Measurements from ENCODE around the gene UNC13D.
"Not testable (repeated sequence)": the region's sequence is repeated elsewhere in the genome, so short reads cannot be mapped to it uniquely, and the experiment has no call there.

The UNC13D gene

DNA sequence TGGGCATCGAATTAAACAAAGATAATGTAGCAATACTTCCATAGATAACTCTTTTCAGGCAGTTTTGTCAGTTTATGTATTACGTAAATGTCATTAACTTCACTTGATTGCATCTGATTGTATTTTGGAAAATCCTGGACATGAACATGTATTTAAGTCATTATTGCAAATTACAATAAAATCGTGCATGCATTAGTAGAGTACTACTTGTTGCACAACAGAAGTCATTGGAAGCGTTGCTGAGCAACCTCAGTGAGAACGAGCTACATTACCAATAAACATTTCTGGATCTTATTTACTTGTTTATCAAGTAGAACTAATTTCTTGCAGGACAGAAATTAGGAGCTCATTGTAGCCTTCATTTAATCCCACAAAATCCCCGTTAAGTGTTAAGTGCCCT is 53.0 kb downstream of the UNC13D start:
- FAIRE-seq = no peak

DNA sequence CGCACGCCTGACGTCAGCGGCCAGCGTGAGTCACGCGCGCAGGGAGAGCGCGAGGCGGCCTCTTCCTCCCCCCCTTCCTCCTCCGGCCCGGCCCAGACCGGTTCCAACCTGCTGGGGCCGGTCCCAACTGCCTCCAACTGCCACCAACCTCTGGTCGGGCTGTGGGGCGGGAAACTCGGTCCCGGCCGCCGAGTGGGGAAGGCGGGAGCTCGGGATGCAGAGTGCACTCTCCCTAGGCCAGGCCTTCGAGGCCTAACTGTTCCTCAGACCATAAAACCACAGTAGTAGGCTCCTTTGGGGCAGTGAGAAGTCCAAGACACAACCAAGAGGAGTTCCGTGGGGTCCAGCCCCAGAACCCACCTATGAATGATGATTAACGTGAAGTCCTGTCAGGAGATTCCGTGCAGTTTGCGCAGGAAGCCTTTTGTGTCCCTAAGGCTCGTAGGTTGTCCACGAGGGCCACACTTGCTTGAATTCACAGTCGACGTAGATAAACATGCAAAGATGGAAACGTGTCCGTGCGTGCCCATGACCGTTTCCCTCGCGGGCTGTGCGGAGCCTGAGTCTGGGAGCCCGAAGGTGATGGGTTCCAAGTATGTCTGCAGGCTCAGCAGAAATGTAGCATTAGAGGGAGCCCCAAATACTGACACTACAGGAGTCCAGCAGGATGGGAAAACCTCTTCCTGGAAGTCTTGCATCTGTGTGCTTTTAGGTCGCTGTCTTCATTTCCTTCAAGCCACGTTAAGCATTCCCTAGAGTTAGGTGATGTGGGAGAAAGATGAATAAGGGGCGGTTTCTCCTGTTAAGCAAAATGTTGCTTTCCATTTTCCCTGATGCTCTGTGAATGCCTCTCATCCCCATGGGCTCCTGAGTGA is 59.0 kb downstream of the UNC13D start:
- no peak for FAIRE-seq

DNA sequence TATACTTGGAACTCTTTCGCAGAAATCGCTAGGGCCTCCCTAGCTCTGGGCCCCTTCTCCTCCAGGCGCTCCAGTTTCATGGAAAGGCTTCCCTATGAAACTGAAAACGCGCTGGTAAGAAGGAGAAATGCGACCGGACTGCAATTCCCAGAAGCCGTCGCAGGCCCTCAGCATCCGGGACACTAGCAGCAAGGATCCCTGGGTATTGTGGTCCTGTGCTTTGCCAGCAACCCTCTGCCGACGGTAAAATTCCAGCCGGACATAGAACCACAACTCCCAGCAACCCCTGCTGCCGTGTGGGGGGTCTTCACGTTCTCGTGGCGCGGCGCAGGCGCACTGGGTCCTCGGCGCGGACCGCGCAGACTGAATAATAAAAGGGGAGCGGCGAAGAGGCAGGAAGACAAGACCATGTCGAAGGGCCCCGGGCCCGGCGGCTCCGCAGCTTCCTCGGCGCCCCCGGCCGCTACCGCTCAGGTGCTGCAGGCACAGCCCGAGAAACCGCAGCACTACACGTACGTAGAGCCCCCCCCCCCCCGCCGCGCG is 59.7 kb downstream of the UNC13D start, which contains the start of gene UNK:
UNK (plus strand) TSS at position 334 of the 543 bp plus-strand sequence; CDS start at position 409, 75 bp downstream.
- no peak for FAIRE-seq

DNA sequence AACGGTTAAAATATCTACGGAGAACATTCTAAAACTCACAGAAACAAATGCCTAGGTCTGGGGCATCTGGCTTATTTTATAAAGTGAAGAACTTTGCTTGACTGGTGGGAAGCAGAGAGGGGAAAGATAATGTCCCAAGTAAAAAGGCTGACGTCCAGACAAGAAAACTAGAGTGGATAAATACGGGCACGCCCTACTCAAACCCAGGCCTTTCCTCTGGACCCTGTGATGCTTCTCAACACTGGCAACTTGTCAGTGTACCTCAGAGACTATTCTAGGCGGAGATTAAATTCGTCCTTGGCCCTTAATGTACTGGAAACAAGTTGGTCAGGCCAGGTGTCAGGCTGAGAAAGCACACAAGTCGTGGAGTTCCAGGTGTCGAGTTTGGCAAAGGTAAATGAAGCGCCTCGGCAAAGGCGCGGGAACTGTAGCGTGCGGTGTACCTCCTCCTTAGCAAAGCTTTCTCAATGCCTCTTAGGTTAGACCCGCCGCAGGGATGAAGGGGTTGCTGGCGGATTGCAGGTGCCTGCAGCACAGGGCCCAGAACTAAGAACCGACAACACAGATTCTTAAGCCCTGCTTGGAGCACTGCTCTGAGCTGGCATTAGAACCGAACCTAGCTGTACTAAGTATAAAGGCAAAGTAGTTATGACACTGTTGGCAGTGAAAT is 60.3 kb downstream of the UNC13D start:
- FAIRE-seq = no peak

DNA sequence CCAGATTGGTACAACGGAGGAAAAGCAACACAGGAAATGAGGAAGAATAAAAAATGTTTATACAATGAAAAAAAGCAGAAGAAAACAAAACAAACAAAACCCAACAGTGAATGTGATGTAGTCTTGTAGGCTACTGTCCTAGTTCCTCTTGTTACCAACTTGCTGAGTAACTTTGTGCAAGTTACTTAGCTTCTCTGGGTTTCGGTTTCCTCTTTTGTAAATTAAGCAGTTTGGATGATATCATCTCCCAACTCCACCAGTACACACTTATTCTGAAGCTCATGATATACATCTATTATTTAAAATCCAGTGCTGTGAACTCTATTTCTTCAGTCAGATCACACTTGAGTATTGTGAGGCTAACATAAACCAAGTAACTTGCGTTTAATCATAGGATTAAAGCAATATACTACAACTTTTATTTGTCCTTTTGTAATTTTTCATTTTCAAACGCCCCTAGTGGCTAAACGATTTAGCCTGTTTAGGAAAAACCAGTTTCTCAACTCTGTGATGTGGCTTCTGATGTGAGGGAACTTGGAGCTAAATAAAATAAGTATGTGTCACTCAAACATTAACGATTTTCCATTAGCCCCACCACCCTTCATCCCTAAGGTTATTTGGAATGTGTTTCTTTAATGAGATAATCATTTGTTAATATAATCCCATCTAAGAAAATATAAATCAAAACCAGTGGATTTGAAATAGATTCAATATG is 61.0 kb downstream of the UNC13D start:
- no peak for FAIRE-seq

DNA sequence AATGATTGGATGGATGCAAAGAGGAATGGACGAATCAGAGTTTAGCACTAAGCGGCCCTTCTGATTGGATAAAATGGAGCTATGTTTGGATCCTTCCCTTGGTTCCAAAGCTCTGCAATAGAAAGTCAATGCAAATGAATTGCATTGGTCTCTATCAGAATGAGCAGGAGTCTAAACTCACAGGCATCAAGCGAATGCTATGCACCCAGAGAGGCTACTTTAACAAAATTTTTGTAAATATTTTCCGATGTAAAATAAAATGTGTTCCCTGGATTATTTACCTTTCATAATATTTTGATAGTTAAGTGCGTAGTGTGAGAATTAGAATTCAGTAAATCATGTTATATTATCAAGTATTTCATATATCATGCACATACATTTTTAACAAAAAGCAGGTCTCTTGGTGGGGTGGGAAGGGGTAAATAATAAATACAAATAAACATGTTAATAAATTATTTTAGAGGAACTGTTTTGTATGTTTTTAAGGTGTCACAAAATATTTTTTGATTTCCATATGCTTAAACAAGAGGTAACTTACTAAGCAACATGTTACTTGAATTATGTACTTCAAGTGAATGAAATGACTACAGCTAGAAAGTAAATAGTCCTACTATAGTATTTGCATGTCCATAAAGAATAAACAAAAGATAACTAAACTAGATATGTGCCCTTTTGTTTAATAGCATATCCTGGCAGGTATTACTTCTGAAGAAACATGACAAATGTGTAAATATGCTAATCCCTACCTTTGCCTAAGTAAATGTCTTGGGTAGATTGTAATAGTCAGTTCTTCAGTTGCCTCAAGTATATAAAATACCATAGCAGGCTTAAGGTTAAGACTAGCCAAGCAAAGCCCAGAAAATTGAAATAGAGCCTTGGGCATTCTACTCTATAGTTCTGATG is 64.0 kb downstream of the UNC13D start:
- no peak for FAIRE-seq

DNA sequence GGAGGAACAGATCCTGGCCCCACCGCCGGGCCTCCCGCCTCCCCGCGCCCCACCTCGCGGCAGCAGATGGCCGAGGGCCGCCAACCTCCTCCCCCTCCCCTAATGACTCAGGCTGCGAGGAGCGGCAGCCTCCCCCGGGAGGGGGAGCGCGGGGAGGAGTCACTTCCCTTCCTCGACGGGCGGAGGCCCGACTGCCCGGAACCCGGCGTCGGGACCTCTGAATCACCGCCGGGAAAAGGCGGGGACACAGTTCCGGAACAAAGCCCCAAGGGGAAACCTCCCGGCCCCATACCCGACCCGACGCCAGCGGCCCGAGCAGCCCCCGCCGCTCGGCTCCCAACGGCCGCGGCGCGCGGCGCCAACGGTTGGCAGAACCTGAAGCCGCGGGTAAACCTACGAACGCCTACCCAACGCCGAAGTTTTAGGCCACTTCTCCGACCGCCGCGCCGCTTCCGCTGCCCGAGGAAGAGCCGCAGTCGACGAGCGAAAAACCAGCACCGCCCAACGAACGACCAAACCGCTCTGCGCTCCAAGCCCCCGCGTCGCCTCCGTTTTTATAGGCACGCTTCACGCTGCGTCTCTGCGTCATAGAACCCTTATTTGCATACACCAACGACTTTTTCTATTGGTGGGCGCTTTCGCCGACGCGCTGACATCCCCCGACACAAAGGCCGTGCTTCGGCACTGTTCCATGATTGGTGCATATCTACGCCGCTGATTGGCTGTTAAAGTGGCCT is 64.8 kb downstream of the UNC13D start:
- FAIRE-seq = peak; percentile 79

DNA sequence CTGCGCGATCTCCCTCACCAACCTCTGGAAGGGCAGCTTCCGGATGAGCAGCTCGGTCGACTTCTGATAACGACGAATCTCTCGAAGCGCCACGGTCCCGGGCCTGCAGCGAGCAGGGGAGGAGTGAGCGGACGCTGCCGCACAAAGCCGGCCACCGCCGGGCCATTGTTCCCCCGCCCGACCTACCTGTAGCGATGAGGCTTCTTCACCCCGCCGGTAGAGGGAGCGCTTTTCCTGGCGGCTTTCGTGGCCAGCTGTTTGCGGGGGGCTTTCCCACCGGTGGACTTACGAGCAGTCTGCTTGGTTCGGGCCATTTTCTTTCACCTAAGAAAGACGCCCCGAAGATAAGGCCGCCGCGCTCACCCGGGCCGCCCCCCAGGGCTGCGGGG is 65.3 kb downstream of the UNC13D start:
- FAIRE-seq = no peak

DNA sequence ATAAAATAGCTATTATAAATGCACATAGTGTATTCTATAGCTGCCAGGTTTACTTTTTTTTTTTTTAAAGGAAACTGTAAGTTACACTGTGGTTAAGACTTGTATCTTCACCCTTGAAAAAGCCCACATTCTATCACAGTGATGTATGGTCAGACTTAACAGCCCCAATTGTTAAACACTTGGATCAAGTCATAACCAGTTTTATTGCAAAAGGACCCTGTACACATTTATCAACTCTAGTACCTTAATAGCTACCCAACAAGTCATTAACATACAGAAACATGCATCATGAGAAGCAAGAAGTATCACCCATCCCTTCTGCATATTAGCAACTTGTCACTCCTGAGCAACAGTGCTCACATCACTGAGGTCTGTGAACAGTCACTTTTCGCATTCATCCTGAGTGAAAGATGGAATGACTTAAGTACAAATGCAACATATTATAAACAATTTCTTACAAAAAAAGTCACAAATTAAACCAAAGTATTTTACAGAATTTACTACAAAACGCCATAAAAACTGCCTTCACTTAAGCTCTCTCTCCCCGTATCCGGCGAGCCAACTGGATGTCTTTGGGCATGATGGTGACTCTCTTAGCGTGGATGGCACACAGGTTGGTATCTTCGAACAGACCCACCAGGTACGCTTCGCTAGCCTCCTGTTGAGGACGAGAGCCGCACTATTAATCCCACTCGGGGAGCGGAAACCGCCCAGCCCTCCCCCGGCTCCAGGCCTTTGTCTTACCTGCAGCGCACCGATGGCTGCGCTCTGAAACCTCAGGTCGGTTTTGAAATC is 65.9 kb downstream of the UNC13D start:
- not testable (repeated sequence) for FAIRE-seq

DNA sequence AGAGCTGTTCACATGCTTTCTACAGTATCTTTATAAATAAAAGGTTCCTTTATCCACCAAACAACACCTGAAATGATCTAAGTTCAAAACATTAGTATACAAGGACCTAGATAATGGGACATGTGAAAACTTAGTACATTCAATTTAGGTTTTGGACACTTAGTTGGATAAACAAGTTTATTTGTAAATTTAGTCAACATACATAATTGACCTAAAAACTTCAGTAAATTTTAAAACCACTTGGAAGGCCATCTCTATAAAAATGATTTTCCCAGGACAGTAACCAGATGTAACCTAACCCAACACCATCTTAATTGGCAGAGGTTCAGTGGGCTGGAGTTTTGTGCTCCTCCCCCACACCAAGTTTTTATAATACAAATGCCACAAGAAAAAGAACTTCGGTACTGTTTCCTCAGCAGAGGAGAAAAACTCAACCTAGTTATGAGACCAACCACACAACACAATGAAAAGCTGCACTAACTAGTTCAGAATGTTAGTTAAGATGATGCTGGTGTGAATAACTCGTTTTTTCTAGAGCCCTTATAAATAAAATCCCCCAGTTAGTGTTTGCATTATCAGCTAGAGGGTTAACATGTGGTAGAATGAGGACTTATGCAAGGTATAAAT is 66.8 kb downstream of the UNC13D start:
- no peak for FAIRE-seq

All from colon (tissue), 2 donors.